Measurements from ENCODE around the gene MOB3B. TPM values are rescaled to one million over a fixed set of nuclear protein-coding genes. Genes with fewer than 3 reads are reported as not detected.

MOB3B gene
- total and polyA plus RNA-seq, 10 of the 15 experiments (the other 5 are each of a cell fraction or from before 2014, with no cell fraction given) = 0.44 to 2.7 (median 0.91) TPM

DNA sequence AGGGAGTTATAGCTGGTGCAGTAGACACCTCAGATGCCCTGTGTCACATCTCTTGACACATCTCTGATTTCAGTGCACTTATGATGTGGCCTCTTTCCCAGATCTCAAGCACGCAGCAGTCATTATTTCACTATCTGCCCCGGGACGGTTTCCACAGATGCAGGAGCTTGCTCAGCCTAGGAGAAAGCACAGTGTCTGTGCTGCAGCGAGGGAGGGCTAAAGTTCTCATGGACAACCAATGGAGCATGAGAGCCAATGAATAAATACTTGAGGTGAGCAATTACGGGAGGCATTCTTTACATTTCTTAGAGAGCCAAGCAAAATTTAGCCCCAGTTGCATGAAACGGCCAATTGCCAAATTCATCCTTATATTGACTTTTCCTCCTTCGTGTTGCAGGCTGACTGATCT is 7.4 kb upstream of the MOB3B start:
- ChIA-PET CTCF (interaction anchor here (0.7 to 6.2 kb wide), 8 partner anchors 10 to 205 kb away, joined by 3 to 65 read pairs (median 9); no protein-coding TSS in a partner anchor), SMC1A (ENCODE audit: uncharacterized antibody, unreplicated experiment) (interaction anchor here (1.2 to 11.1 kb wide), 4 partner anchors 10 to 203 kb away, joined by 3 to 89 read pairs (median 46); no protein-coding TSS in a partner anchor)
- in situ Hi-C loops (cut with MboI) = no loop called here

DNA sequence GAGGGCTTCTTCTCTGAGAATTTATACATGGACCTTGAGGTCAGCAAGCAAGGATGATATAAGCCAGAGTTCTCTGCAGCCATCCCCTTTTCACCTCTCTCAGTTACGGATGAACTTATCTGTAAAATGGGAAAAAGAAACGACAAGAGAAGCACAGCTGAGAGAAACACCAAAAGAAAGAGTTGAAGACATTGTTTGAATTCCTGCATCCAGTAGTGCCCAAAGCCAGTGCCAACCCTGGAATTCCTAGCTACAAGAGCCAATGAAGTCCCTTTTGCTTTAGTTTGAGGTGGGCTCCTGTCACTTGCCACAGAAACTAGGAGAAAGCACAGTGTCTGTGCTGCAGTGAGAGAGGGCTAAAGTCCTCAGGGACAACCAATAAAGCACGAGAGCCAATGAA is 6.6 kb upstream of the MOB3B start:
- FAIRE-seq = no peak
- no peaks in the 10 kb centered on the region for H3K9me3 ChIP-seq (replicated peaks; ENCODE audit: control insufficient read depth, insufficient read depth, low read length)
- 68% methylated on average over 3 of the region's 3 CpGs for WGBS (ENCODE audit: insufficient coverage, insufficient replicate concordance, low lambda C conversion rate, missing lambda C conversion rate)
- H4K20me1 ChIP-seq (ENCODE audit: control insufficient read depth, insufficient read depth) = no peaks in the 10 kb centered on the region
- TF ChIP-seq, protein P1, sequence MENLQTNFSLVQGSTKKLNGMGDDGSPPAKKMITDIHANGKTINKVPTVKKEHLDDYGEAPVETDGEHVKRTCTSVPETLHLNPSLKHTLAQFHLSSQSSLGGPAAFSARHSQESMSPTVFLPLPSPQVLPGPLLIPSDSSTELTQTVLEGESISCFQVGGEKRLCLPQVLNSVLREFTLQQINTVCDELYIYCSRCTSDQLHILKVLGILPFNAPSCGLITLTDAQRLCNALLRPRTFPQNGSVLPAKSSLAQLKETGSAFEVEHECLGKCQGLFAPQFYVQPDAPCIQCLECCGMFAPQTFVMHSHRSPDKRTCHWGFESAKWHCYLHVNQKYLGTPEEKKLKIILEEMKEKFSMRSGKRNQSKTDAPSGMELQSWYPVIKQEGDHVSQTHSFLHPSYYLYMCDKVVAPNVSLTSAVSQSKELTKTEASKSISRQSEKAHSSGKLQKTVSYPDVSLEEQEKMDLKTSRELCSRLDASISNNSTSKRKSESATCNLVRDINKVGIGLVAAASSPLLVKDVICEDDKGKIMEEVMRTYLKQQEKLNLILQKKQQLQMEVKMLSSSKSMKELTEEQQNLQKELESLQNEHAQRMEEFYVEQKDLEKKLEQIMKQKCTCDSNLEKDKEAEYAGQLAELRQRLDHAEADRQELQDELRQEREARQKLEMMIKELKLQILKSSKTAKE (IDR thresholded peaks at IDR 0.05; ENCODE audit: low read depth, poor library complexity, severe bottlenecking) = no peak
- TF ChIP-seq CBX3 (IDR thresholded peaks at IDR 0.05; ENCODE audit: borderline replicate concordance, low read depth) (no peak), TARDBP (IDR thresholded peaks at IDR 0.05; ENCODE audit: borderline replicate concordance) (no peak), ZNF622 (IDR thresholded peaks at IDR 0.05) (no peak), GATAD2B (conservative IDR thresholded peaks at IDR 0.05; ENCODE audit: low read depth) (no peak), IKZF2 (IDR thresholded peaks at IDR 0.05) (no peak), SREBF2 (IDR thresholded peaks at IDR 0.05; ENCODE audit: low read length) (no peak)
- H2AFZ ChIP-seq (ENCODE audit: control insufficient read depth, low read depth, low read length) = no peak overlapping the region
- no peaks in the 10 kb centered on the region for H3K79me2 ChIP-seq (ENCODE audit: control insufficient read depth, insufficient read depth, low read length)
- no peak for ATAC-seq
- RAD21 ChIA-PET (ENCODE audit: unreplicated experiment) = interaction anchor here (0.6 to 6.3 kb wide), 5 partner anchors 11 to 581 kb away, joined by 3 to 62 read pairs (median 5); no protein-coding TSS in a partner anchor
- H3K36me3 ChIP-seq (ENCODE audit: control insufficient read depth in 2 of 2, insufficient read depth in 2 of 2, low read length in 1 of 2) = no peaks in the 10 kb centered on the region
- in situ Hi-C loops (cut with MboI) (no loop called here), intact Hi-C loops (cut with micrococcal nuclease; ENCODE audit: unreplicated experiment) (no loop called here)
- no TSS peak for BruUV-seq (replicated peaks)
- SMC1A ChIA-PET (ENCODE audit: uncharacterized antibody, unreplicated experiment) = interaction anchor here (0.7 to 11.1 kb wide), 7 partner anchors 11 to 208 kb away, joined by 3 to 89 read pairs (median 3); no protein-coding TSS in a partner anchor
- DNase-seq (ENCODE audit: low read depth, low spot score) = no peak
- CTCF ChIA-PET = interaction anchor here (0.8 to 6.2 kb wide), 12 partner anchors 9 to 215 kb away, joined by 3 to 65 read pairs (median 4); no protein-coding TSS in a partner anchor
- peaks cover 10% of the 10 kb centered on the region for H3K4me1 ChIP-seq (ENCODE audit: control insufficient read depth, insufficient read depth, low read length)
- H3K9ac ChIP-seq (ENCODE audit: control insufficient read depth, insufficient read depth, low read length) = no peak overlapping the region
- H3K27ac ChIP-seq (ENCODE audit: control insufficient read depth, insufficient read depth) = no peak overlapping the region
- H3K4me2 ChIP-seq (ENCODE audit: control insufficient read depth, insufficient read depth) = no peak overlapping the region
- no peaks in the 10 kb centered on the region for H3K27me3 ChIP-seq (replicated peaks in 1 of 2; ENCODE audit: control insufficient read depth in 2 of 2, insufficient read depth in 2 of 2, low read length in 1 of 2)
- H3K4me3 ChIP-seq = no peak overlapping the region
- POLR2A ChIA-PET = interaction anchor here (1.8 kb wide), 1 partner anchor 203 kb away, joined by 7 read pairs; no protein-coding TSS in a partner anchor

More for the DNA sequence above, 7.4 kb upstream of the MOB3B start:
- FAIRE-seq (no peak), DNase-seq (ENCODE audit: low read depth, low spot score) (no peak), ATAC-seq (no peak)
- no peak overlapping the region for H2AFZ ChIP-seq (ENCODE audit: control insufficient read depth, low read depth, low read length)
- H3K9me3 ChIP-seq (replicated peaks; ENCODE audit: control insufficient read depth, insufficient read depth, low read length) = no peaks in the 10 kb centered on the region
- ChIA-PET POLR2A (no interaction called here), RAD21 (ENCODE audit: unreplicated experiment) (interaction anchor here (0.9 to 6.3 kb wide), 3 partner anchors 10 to 205 kb away, joined by 5 to 62 read pairs (median 10); no protein-coding TSS in a partner anchor)
- no peak overlapping the region for H3K4me2 ChIP-seq (ENCODE audit: control insufficient read depth, insufficient read depth)
- H3K4me3 ChIP-seq = no peak overlapping the region
- WGBS (ENCODE audit: insufficient coverage, insufficient replicate concordance, low lambda C conversion rate, missing lambda C conversion rate) = 77% methylated on average over 7 of the region's 7 CpGs
- peaks cover 10% of the 10 kb centered on the region for H3K4me1 ChIP-seq (ENCODE audit: control insufficient read depth, insufficient read depth, low read length)
- no peak overlapping the region for H3K27ac ChIP-seq (ENCODE audit: control insufficient read depth, insufficient read depth)
- intact Hi-C loops (cut with micrococcal nuclease; ENCODE audit: unreplicated experiment) = no loop called here
- H3K27me3 ChIP-seq (replicated peaks in 1 of 2; ENCODE audit: control insufficient read depth in 2 of 2, insufficient read depth in 2 of 2, low read length in 1 of 2) = no peaks in the 10 kb centered on the region
- no peak for TF ChIP-seq SPI1 (IDR thresholded peaks at IDR 0.05; ENCODE audit: borderline replicate concordance, insufficient read depth, low read depth, low read length)
- no TSS peak for BruUV-seq (replicated peaks)
- no peaks in the 10 kb centered on the region for H4K20me1 ChIP-seq (ENCODE audit: control insufficient read depth, insufficient read depth)
- H3K9ac ChIP-seq (ENCODE audit: control insufficient read depth, insufficient read depth, low read length) = no peak overlapping the region
- H3K79me2 ChIP-seq (ENCODE audit: control insufficient read depth, insufficient read depth, low read length) = no peaks in the 10 kb centered on the region
- no peaks in the 10 kb centered on the region for H3K36me3 ChIP-seq (ENCODE audit: control insufficient read depth in 2 of 2, insufficient read depth in 2 of 2, low read length in 1 of 2)

Measured in GM12878 (cell line).